Liver (tissue), 3 donors: ENCODE results near the gene IGF2BP2.

Source experiments
- EGR1 ChIP-seq, 2 donors: IDR thresholded peaks; 2 replicates each; pipeline ENCODE4 v1.6.1; 2016 to 2018; ENCODE audit warnings: antibody characterized with exemption in 2 of 2, low read depth in 2 of 2
- FOXA1 ChIP-seq: IDR thresholded peaks from 2 replicates; pipeline ENCODE4 v1.6.1; 2016; ENCODE audit warnings: antibody characterized with exemption
- GABPA ChIP-seq, 2 donors: IDR thresholded peaks in 1 of 2; conservative IDR thresholded peaks in 1 of 2; 2 replicates each; pipeline ENCODE4 v1.6.1; 2016; ENCODE audit warnings: antibody characterized with exemption in 2 of 2, mild to moderate bottlenecking in 1 of 2, moderate library complexity in 1 of 2
- JUND ChIP-seq, 2 donors: IDR thresholded peaks; 2 replicates each; pipeline ENCODE4 v1.6.1; 2016; ENCODE audit warnings: antibody characterized with exemption in 2 of 2
- NR2F2 ChIP-seq: IDR thresholded peaks from 2 replicates; pipeline ENCODE4 v1.6.1; 2016; ENCODE audit warnings: antibody characterized with exemption
- RAD21 ChIP-seq, 2 donors: IDR thresholded peaks; 2 replicates each; pipeline ENCODE4 v1.6.1; 2016; ENCODE audit warnings: antibody characterized with exemption in 2 of 2, mild to moderate bottlenecking in 2 of 2
- RXRA ChIP-seq, 2 donors: IDR thresholded peaks; 2 replicates each; pipeline ENCODE4 v1.6.1; 2017 to 2018; ENCODE audit warnings: antibody characterized with exemption in 2 of 2, mild to moderate bottlenecking in 1 of 2
- SP1 ChIP-seq: IDR thresholded peaks from 2 replicates; pipeline ENCODE4 v1.6.1; 2018; ENCODE audit warnings: antibody characterized with exemption, mild to moderate bottlenecking
- TAF1 ChIP-seq: conservative IDR thresholded peaks from 2 replicates; pipeline ENCODE4 v1.6.1; 2016; ENCODE audit warnings: antibody characterized with exemption, mild to moderate bottlenecking
- YY1 ChIP-seq: IDR thresholded peaks from 2 replicates; pipeline ENCODE4 v1.6.1; 2016; ENCODE audit warnings: antibody characterized with exemption, mild to moderate bottlenecking
- TF ChIP-seq, protein P1 (sequence below): fragments of 150-350 bp; IDR thresholded peaks from 2 replicates; pipeline ENCODE4 v1.5.1; 2017; ENCODE audit warnings: improper control_type of control experiment, low read depth, low read length; ENCODE audit not compliant: missing input control
- TF ChIP-seq, protein P2 (sequence below): IDR thresholded peaks from 2 replicates; pipeline ENCODE4 v1.6.1; 2016; ENCODE audit warnings: antibody characterized with exemption, mild to moderate bottlenecking
- TF ChIP-seq, protein P3 (sequence below): IDR thresholded peaks from 2 replicates; pipeline ENCODE4 v1.6.1; 2016; ENCODE audit warnings: antibody characterized with exemption
- donor health status: healthy.
- donor health status: healthy.

DNA sequence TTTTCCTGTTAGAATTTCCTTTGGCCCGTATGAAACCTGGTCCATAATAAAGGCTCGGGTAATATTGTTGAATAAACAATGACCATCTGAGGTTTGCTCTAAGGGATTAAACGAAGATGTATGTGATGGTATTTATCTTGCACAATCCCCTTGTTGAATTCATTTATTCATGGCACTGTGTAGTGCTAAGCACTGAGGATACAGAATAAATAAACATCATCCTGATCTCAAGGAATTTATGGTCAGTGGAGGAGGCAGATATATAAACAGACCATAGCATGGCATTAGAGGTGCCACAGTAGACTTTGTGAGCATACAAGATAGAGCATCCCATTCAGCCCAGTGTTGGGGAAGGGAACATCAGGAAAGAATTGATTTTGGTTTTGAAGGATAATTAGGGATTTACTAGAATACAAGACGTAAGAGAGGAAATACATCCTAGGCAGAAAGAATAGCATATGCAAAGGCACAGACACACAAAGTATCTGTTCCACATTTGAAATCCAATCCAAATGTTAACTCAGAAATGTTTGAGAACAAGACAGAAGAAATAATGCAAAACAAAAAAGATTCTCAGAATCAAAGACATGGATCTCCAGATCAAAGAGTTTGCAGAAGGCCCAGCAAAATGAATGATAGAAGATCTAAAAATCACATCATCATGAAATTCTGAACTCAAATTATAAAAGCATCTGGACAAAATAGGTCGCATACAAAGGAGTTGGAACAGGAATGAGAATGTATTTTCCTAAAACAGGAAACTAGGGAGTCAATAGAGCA is 5.4 kb upstream of the IGF2BP2 start:
- no peak for TF ChIP-seq YY1
- TF ChIP-seq, protein P1, sequence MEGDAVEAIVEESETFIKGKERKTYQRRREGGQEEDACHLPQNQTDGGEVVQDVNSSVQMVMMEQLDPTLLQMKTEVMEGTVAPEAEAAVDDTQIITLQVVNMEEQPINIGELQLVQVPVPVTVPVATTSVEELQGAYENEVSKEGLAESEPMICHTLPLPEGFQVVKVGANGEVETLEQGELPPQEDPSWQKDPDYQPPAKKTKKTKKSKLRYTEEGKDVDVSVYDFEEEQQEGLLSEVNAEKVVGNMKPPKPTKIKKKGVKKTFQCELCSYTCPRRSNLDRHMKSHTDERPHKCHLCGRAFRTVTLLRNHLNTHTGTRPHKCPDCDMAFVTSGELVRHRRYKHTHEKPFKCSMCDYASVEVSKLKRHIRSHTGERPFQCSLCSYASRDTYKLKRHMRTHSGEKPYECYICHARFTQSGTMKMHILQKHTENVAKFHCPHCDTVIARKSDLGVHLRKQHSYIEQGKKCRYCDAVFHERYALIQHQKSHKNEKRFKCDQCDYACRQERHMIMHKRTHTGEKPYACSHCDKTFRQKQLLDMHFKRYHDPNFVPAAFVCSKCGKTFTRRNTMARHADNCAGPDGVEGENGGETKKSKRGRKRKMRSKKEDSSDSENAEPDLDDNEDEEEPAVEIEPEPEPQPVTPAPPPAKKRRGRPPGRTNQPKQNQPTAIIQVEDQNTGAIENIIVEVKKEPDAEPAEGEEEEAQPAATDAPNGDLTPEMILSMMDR: no peak
- TF ChIP-seq FOXA1: no peak
- TF ChIP-seq GABPA (IDR thresholded peaks at IDR 0.05 in 1 of 2, conservative IDR thresholded peaks at IDR 0.05 in 1 of 2): no peak
- no peak for TF ChIP-seq JUND (IDR thresholded peaks at IDR 0.05)
- TF ChIP-seq TAF1: no peak
- no peak for TF ChIP-seq SP1
- no peak for TF ChIP-seq RAD21 (IDR thresholded peaks at IDR 0.05)
- TF ChIP-seq, protein P2, sequence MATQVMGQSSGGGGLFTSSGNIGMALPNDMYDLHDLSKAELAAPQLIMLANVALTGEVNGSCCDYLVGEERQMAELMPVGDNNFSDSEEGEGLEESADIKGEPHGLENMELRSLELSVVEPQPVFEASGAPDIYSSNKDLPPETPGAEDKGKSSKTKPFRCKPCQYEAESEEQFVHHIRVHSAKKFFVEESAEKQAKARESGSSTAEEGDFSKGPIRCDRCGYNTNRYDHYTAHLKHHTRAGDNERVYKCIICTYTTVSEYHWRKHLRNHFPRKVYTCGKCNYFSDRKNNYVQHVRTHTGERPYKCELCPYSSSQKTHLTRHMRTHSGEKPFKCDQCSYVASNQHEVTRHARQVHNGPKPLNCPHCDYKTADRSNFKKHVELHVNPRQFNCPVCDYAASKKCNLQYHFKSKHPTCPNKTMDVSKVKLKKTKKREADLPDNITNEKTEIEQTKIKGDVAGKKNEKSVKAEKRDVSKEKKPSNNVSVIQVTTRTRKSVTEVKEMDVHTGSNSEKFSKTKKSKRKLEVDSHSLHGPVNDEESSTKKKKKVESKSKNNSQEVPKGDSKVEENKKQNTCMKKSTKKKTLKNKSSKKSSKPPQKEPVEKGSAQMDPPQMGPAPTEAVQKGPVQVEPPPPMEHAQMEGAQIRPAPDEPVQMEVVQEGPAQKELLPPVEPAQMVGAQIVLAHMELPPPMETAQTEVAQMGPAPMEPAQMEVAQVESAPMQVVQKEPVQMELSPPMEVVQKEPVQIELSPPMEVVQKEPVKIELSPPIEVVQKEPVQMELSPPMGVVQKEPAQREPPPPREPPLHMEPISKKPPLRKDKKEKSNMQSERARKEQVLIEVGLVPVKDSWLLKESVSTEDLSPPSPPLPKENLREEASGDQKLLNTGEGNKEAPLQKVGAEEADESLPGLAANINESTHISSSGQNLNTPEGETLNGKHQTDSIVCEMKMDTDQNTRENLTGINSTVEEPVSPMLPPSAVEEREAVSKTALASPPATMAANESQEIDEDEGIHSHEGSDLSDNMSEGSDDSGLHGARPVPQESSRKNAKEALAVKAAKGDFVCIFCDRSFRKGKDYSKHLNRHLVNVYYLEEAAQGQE: no peak
- no peak for TF ChIP-seq NR2F2
- TF ChIP-seq, protein P3, sequence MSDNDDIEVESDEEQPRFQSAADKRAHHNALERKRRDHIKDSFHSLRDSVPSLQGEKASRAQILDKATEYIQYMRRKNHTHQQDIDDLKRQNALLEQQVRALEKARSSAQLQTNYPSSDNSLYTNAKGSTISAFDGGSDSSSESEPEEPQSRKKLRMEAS: no peak
- TF ChIP-seq EGR1 (IDR thresholded peaks at IDR 0.05; ENCODE audit: low read depth in 2 of 2): no peak
- no peak for TF ChIP-seq RXRA (IDR thresholded peaks at IDR 0.05)
